Lung (tissue), 12 donors: ENCODE measurements around the gene SND1. TPM values are rescaled to one million over a fixed set of nuclear protein-coding genes. Genes with fewer than 3 reads are reported as not detected.

Experiments
- ATAC-seq: fragments of 200-7000 bp; cut with Tn5 transposase; one replicate; pipeline ENCODE4 v1.9.1; 2020; ENCODE audit warnings: moderate number of reproducible peaks; ENCODE audit not compliant: insufficient read depth, low FRiP score
- DNase-seq, 3 donors: peaks; one replicate each; pipeline ENCODE4 v3.0.0-alpha.2; 2013 to 2017
- H3K27ac ChIP-seq, 2 donors: one replicate each; pipeline ENCODE4 v1.5.1; 2013; ENCODE audit warnings: mild to moderate bottlenecking in 2 of 2, moderate library complexity in 2 of 2, control low read depth in 1 of 2, inconsistent platforms in 1 of 2, low read depth in 1 of 2, low read length in 1 of 2
- H3K27me3 ChIP-seq, 3 donors: one replicate each; pipeline ENCODE4 v1.5.1; 2013; ENCODE audit warnings: low read length in 2 of 3; ENCODE audit not compliant: control insufficient read depth in 3 of 3, insufficient read depth in 3 of 3
- H3K36me3 ChIP-seq, 4 donors: one replicate each; pipeline ENCODE4 v1.5.1; 2013; ENCODE audit warnings: low read length in 4 of 4, mild to moderate bottlenecking in 1 of 4, moderate library complexity in 1 of 4; ENCODE audit not compliant: control insufficient read depth in 4 of 4, insufficient read depth in 4 of 4
- H3K4me1 ChIP-seq, 5 donors: one replicate each; pipeline ENCODE4 v1.5.1; 2013; ENCODE audit warnings: low read length in 5 of 5, mild to moderate bottlenecking in 2 of 5, moderate library complexity in 1 of 5; ENCODE audit not compliant: control insufficient read depth in 5 of 5, insufficient read depth in 5 of 5
- H3K4me3 ChIP-seq: one replicate; pipeline ENCODE4 v1.5.1; 2013; ENCODE audit warnings: mild to moderate bottlenecking, control low read depth, moderate library complexity
- H3K9ac ChIP-seq, 2 donors: one replicate each; pipeline ENCODE4 v1.5.1; 2013; ENCODE audit warnings: low read length in 2 of 2, control low read depth in 1 of 2; ENCODE audit not compliant: insufficient read depth in 1 of 2
- H3K9me3 ChIP-seq, 4 donors: one replicate each; pipeline ENCODE4 v1.5.1; 2013; ENCODE audit warnings: low read length in 3 of 4, mild to moderate bottlenecking in 1 of 4, moderate library complexity in 1 of 4; ENCODE audit not compliant: control insufficient read depth in 4 of 4, insufficient read depth in 3 of 4
- CTCF ChIP-seq: IDR thresholded peaks from 2 replicates; pipeline ENCODE4 v1.5.1; 2012; ENCODE audit warnings: mild to moderate bottlenecking; ENCODE audit errors: control extremely low read depth, extremely low read depth
- WGBS, 2 donors: extraction: QIAGEN DNeasy Blood & Tissue Kit; methylation state at CpG; one replicate each; pipeline ENCODE4 v1.1.7; 2013; 5-methylcytosine and 5-hydroxymethylcytosine counted together
- polyA plus RNA-seq, 2 donors: library from polyadenylated mRNA; stranded (reverse); fragments of 200-250 nt; gene quantifications; one replicate each; pipeline ENCODE4 v1.2.1, GENCODE V29; 2013
- total RNA-seq, 2 donors: library from RNA; depleted of rRNA in 1 of 2; stranded (reverse); fragments of >200 nt in 1 of 2; gene quantifications; one replicate each; pipeline ENCODE4 v1.2.1, GENCODE V29; 2014 to 2021
- donor health status: control.
- donor health status: control.
- donor health status: Bipolar disorder and iron deficiency.
- donor health status: healthy.
- donor health status: DM: yes; HTN: yes; CAD: no.

SND1 gene
- total and polyA plus RNA-seq, 4 donors: 94.5 to 210 (median 137) TPM

- ATAC-seq: no peak
- Histone ChIP-seq H3K27me3 (no peaks in the 10 kb centered on the region), H3K4me1 (peaks cover 0 to 18% (median 2%) of the 10 kb centered on the region in 5 donors), H3K4me3 (no peak overlapping the region), H3K9ac (no peak overlapping the region), H3K36me3 (peaks cover 0 to 3% (median 0%) of the 10 kb centered on the region in 4 donors), H3K9me3 (no peaks in the 10 kb centered on the region), H3K27ac (no peak overlapping the region)
- no peak for TF ChIP-seq CTCF
- 94 to 97% methylated on average over 3 of the region's 3 CpGs for WGBS, 2 donors
- DNase-seq: no peak
Measured at GRCh38 chr7:127909424-127910152, 257.6 kb downstream of the SND1 start.

GRCh38 chr7:127910670-127911069 is 258.7 kb downstream of the SND1 start:
- H3K27me3 ChIP-seq: no peaks in the 10 kb centered on the region
- no peaks in the 10 kb centered on the region for H3K9me3 ChIP-seq
- peaks cover 0 to 19% (median 0%) of the 10 kb centered on the region in 5 donors for H3K4me1 ChIP-seq
- H3K4me3 ChIP-seq: no peak overlapping the region
- ATAC-seq (no peak), DNase-seq (peak in 1 of 3 donors; percentile 41)
- H3K36me3 ChIP-seq: no peaks in the 10 kb centered on the region
- TF ChIP-seq CTCF: no peak
- H3K27ac ChIP-seq: no peak overlapping the region
- 82 to 91% methylated on average over 3 of the region's 3 CpGs for WGBS, 2 donors
- no peak overlapping the region for H3K9ac ChIP-seq

GRCh38 chr7:127911968-127912511 is 260.0 kb downstream of the SND1 start:
- 98 to 100% methylated on average over 1 of the region's 1 CpG for whole genome bisulfite sequencing, 2 donors
- no peak for DNase-seq
- Histone ChIP-seq H3K27ac (no peak overlapping the region), H3K4me1 (peaks cover 0 to 19% (median 0%) of the 10 kb centered on the region in 5 donors), H3K4me3 (no peak overlapping the region), H3K9ac (no peak overlapping the region), H3K9me3 (no peaks in the 10 kb centered on the region), H3K27me3 (no peaks in the 10 kb centered on the region), H3K36me3 (no peaks in the 10 kb centered on the region)
- no peak for TF ChIP-seq CTCF
- ATAC-seq: no peak
